ENCODE data around the gene CFTR. TPM values are rescaled to one million over a fixed set of nuclear protein-coding genes. Genes with fewer than 3 reads are reported as not detected.

CFTR gene
- total and polyA plus RNA-seq, 10 of the 15 experiments (the other 5 are each of a cell fraction or from before 2014, with no cell fraction given): 0.02 to 2.3 (median 0.21) TPM; not detected in 1

DNA sequence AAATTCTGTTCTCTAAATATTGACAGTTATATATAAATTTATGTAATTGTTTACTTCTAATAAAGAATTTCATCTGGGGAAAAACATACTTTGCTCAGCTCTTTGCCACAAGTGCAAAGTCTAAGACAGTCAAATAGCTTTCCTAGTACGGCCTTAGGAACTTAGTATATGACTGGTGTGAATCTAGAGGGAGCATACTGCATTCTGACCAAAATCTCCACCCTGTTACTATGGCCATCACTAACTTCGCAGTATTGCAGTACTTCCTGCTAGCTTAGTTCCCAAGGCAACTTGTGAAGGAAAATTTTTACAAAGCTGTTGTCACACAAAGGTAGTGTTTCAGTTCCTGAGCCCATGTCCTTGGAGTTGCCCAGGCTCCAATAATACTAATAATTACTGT, 181.5 kb downstream of the CFTR start:
- H3K4me3 ChIP-seq: no peak overlapping the region
- WGBS (ENCODE audit: insufficient coverage, insufficient replicate concordance, low lambda C conversion rate, missing lambda C conversion rate): 20% methylated on average over 2 of the region's 2 CpGs
- POLR2A ChIA-PET: no interaction called here
- no peaks in the 10 kb centered on the region; a peak in 1 of 4 replicates for H3K27me3 ChIP-seq (replicated peaks in 1 of 2; ENCODE audit: control insufficient read depth in 2 of 2, insufficient read depth in 2 of 2, low read length in 1 of 2)
- no peaks in the 10 kb centered on the region for H3K9me3 ChIP-seq (replicated peaks; ENCODE audit: control insufficient read depth, insufficient read depth, low read length)
- no peak for TF ChIP-seq CBFB (IDR thresholded peaks at IDR 0.05; ENCODE audit: low read depth)
- TF ChIP-seq RCOR1 (conservative IDR thresholded peaks at IDR 0.05; ENCODE audit: low read depth, low read length): no peak
- no peak for TF ChIP-seq ZNF384 (IDR thresholded peaks at IDR 0.05; ENCODE audit: borderline replicate concordance, low read depth, low read length)
- TF ChIP-seq SIN3A (IDR thresholded peaks at IDR 0.05; ENCODE audit: low read depth, low read length): no peak
- DNase-seq (ENCODE audit: low read depth, low spot score): no peak
- peak; percentile 45; the same call in 2 of the 3 replicates for ATAC-seq
- RAD21 ChIA-PET (ENCODE audit: unreplicated experiment): interaction anchor here (0.6 kb wide), 1 partner anchor 90 kb away, joined by 7 read pairs; no protein-coding TSS in a partner anchor
- no peak for FAIRE-seq
- H3K9ac ChIP-seq (ENCODE audit: control insufficient read depth, insufficient read depth, low read length): no peak overlapping the region
- H2AFZ ChIP-seq (ENCODE audit: control insufficient read depth, low read depth, low read length): no peak overlapping the region
- H3K4me1 ChIP-seq (ENCODE audit: control insufficient read depth, insufficient read depth, low read length): no peaks in the 10 kb centered on the region
- H4K20me1 ChIP-seq (ENCODE audit: control insufficient read depth, insufficient read depth): no peaks in the 10 kb centered on the region
- SMC1A ChIA-PET (ENCODE audit: uncharacterized antibody, unreplicated experiment): interaction anchor here (0.8 to 1.7 kb wide), 11 partner anchors 8 to 261 kb away, joined by 3 to 6 read pairs (median 4); no protein-coding TSS in a partner anchor
- H3K4me2 ChIP-seq (ENCODE audit: control insufficient read depth, insufficient read depth): no peak overlapping the region
- in situ Hi-C loops (cut with MboI): no loop called here
- no peaks in the 10 kb centered on the region for H3K79me2 ChIP-seq (ENCODE audit: control insufficient read depth, insufficient read depth, low read length)
- BruUV-seq (replicated peaks): no TSS peak
- H3K36me3 ChIP-seq (ENCODE audit: control insufficient read depth in 2 of 2, insufficient read depth in 2 of 2, low read length in 1 of 2): no peaks in the 10 kb centered on the region
- CTCF ChIA-PET: interaction anchor here (1.1 to 1.6 kb wide), 4 partner anchors 11 to 183 kb away, joined by 3 to 7 read pairs (median 4); no protein-coding TSS in a partner anchor
- no peak overlapping the region for H3K27ac ChIP-seq (ENCODE audit: control insufficient read depth, insufficient read depth)
- intact Hi-C loops (cut with micrococcal nuclease; ENCODE audit: unreplicated experiment): no loop called here

DNA sequence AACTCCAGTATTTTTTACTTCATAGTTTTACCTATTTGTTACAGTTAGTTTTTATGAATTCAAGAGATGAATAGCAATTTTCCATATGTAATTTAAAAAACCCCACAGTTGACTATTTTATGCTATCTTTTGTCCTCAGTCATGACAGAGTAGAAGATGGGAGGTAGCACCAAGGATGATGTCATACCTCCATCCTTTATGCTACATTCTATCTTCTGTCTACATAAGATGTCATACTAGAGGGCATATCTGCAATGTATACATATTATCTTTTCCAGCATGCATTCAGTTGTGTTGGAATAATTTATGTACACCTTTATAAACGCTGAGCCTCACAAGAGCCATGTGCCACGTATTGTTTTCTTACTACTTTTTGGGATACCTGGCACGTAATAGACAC, 184.2 kb downstream of the CFTR start:
- Histone ChIP-seq H3K4me1 (ENCODE audit: control insufficient read depth, insufficient read depth, low read length) (no peaks in the 10 kb centered on the region), H3K27me3 (replicated peaks in 1 of 2; ENCODE audit: control insufficient read depth in 2 of 2, insufficient read depth in 2 of 2, low read length in 1 of 2) (no peaks in the 10 kb centered on the region; a peak in 1 of 4 replicates), H3K4me3 (no peak overlapping the region), H3K36me3 (ENCODE audit: control insufficient read depth in 2 of 2, insufficient read depth in 2 of 2, low read length in 1 of 2) (no peaks in the 10 kb centered on the region), H3K27ac (ENCODE audit: control insufficient read depth, insufficient read depth) (no peak overlapping the region), H3K9ac (ENCODE audit: control insufficient read depth, insufficient read depth, low read length) (no peak overlapping the region), H3K9me3 (replicated peaks; ENCODE audit: control insufficient read depth, insufficient read depth, low read length) (no peaks in the 10 kb centered on the region), H3K4me2 (ENCODE audit: control insufficient read depth, insufficient read depth) (no peak overlapping the region), H2AFZ (ENCODE audit: control insufficient read depth, low read depth, low read length) (no peak overlapping the region), H3K79me2 (ENCODE audit: control insufficient read depth, insufficient read depth, low read length) (no peaks in the 10 kb centered on the region), H4K20me1 (ENCODE audit: control insufficient read depth, insufficient read depth) (no peaks in the 10 kb centered on the region)
- ATAC-seq (no peak), FAIRE-seq (no peak), DNase-seq (ENCODE audit: low read depth, low spot score) (no peak)
- ChIA-PET RAD21 (ENCODE audit: unreplicated experiment) (no interaction called here), POLR2A (no interaction called here), SMC1A (ENCODE audit: uncharacterized antibody, unreplicated experiment) (interaction anchor here (0.7 to 1.9 kb wide), 2 partner anchors 9 to 11 kb away, joined by 3 to 10 read pairs; no protein-coding TSS in a partner anchor), CTCF (interaction anchor here (1.4 to 1.9 kb wide), 2 partner anchors 14 to 205 kb away, joined by 3 to 5 read pairs; no protein-coding TSS in a partner anchor)
- BruUV-seq (replicated peaks): no TSS peak
- TF ChIP-seq, protein P1, sequence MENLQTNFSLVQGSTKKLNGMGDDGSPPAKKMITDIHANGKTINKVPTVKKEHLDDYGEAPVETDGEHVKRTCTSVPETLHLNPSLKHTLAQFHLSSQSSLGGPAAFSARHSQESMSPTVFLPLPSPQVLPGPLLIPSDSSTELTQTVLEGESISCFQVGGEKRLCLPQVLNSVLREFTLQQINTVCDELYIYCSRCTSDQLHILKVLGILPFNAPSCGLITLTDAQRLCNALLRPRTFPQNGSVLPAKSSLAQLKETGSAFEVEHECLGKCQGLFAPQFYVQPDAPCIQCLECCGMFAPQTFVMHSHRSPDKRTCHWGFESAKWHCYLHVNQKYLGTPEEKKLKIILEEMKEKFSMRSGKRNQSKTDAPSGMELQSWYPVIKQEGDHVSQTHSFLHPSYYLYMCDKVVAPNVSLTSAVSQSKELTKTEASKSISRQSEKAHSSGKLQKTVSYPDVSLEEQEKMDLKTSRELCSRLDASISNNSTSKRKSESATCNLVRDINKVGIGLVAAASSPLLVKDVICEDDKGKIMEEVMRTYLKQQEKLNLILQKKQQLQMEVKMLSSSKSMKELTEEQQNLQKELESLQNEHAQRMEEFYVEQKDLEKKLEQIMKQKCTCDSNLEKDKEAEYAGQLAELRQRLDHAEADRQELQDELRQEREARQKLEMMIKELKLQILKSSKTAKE (IDR thresholded peaks at IDR 0.05; ENCODE audit: low read depth, poor library complexity, severe bottlenecking): no peak
- TF ChIP-seq ETV6 (conservative IDR thresholded peaks at IDR 0.05 in 1 of 2, IDR thresholded peaks at IDR 0.05 in 1 of 2; ENCODE audit: borderline replicate concordance in 1 of 2, low read depth in 1 of 2) (no peak), ATF3 (IDR thresholded peaks at IDR 0.05; ENCODE audit: borderline replicate concordance, extremely low read depth, low read depth, low read length) (no peak)
- 1% methylated on average over 3 of the region's 3 CpGs for WGBS (ENCODE audit: insufficient coverage, insufficient replicate concordance, low lambda C conversion rate, missing lambda C conversion rate)
- intact Hi-C loops (cut with micrococcal nuclease; ENCODE audit: unreplicated experiment) (no loop called here), in situ Hi-C loops (cut with MboI) (no loop called here)

All from GM12878 (cell line).